Measurements from ENCODE around the gene PLCD3.

Gene PLCD3

GRCh38 chr17:45147581-45148182, 15.4 kb upstream of the PLCD3 start:
- Histone ChIP-seq H3K27me3 (ENCODE audit: insufficient read depth, low read length, poor library complexity) (no peaks in the 10 kb centered on the region), H2BK5ac (ENCODE audit: low read length) (peak overlapping the region; percentile 77), H3K4ac (ENCODE audit: low read depth, low read length) (peak overlapping the region; percentile 8), H3K36me3 (ENCODE audit: control insufficient read depth, insufficient read depth, low read length) (no peaks in the 10 kb centered on the region), H2BK120ac (ENCODE audit: low read depth, low read length) (no peak overlapping the region), H2AK5ac (ENCODE audit: low read length) (no peak overlapping the region), H3K23ac (ENCODE audit: low read length) (no peak overlapping the region), H3K4me2 (ENCODE audit: low read length) (peak overlapping the region; percentile 44), H3K56ac (ENCODE audit: low read length) (peak overlapping the region; percentile 93), H3K9ac (ENCODE audit: low read length) (peak overlapping the region; percentile 85), H2BK15ac (replicated peaks; ENCODE audit: low read depth) (no peak overlapping the region), H3K4me3 (ENCODE audit: low read length) (peak overlapping the region; percentile 82), H3K79me2 (ENCODE audit: control insufficient read depth, insufficient read depth, low read length) (peaks cover 16% of the 10 kb centered on the region), H4K8ac (ENCODE audit: low read depth, low read length) (no peak overlapping the region), H3K79me1 (ENCODE audit: low read length) (peaks cover 6% of the 10 kb centered on the region), H3K4me1 (ENCODE audit: control insufficient read depth, low read depth, low read length) (peaks cover 9% of the 10 kb centered on the region), H4K5ac (ENCODE audit: low read length) (no peak overlapping the region), H3K27ac (ENCODE audit: low read depth, low read length) (peak overlapping the region; percentile 94), H3K18ac (ENCODE audit: low read length) (peak overlapping the region; percentile 77)
- peak; percentile 98 for DNase-seq
- no CpG with 5 or more reads among the region's 38 CpGs for WGBS (ENCODE audit: extremely low coverage, insufficient coverage, low lambda C conversion rate)

- no peak for DNase-seq
- Histone ChIP-seq H3K27ac (ENCODE audit: low read depth, low read length) (peak overlapping the region; percentile 94), H4K8ac (ENCODE audit: low read depth, low read length) (no peak overlapping the region), H3K79me1 (ENCODE audit: low read length) (peaks cover 6% of the 10 kb centered on the region), H3K4ac (ENCODE audit: low read depth, low read length) (peak overlapping the region; percentile 99), H3K4me2 (ENCODE audit: low read length) (peak overlapping the region; percentile 56), H3K36me3 (ENCODE audit: control insufficient read depth, insufficient read depth, low read length) (no peaks in the 10 kb centered on the region), H3K56ac (ENCODE audit: low read length) (peak overlapping the region; percentile 93), H3K79me2 (ENCODE audit: control insufficient read depth, insufficient read depth, low read length) (peaks cover 16% of the 10 kb centered on the region), H4K5ac (ENCODE audit: low read length) (peak overlapping the region; percentile 95), H2BK5ac (ENCODE audit: low read length) (peak overlapping the region; percentile 85), H2AK5ac (ENCODE audit: low read length) (peak overlapping the region; percentile 100), H3K4me3 (ENCODE audit: low read length) (peak overlapping the region; percentile 82), H2BK15ac (replicated peaks; ENCODE audit: low read depth) (no peak overlapping the region), H3K23ac (ENCODE audit: low read length) (no peak overlapping the region), H3K9ac (ENCODE audit: low read length) (peak overlapping the region; percentile 87), H3K18ac (ENCODE audit: low read length) (peak overlapping the region; percentile 77), H3K27me3 (ENCODE audit: insufficient read depth, low read length, poor library complexity) (no peaks in the 10 kb centered on the region), H3K4me1 (ENCODE audit: control insufficient read depth, low read depth, low read length) (peaks cover 9% of the 10 kb centered on the region), H2BK120ac (ENCODE audit: low read depth, low read length) (no peak overlapping the region)
- no CpG with 5 or more reads among the region's 29 CpGs for WGBS (ENCODE audit: extremely low coverage, insufficient coverage, low lambda C conversion rate)
Observed at GRCh38 chr17:45146890-45147580, 14.7 kb upstream of the PLCD3 start.

GRCh38 chr17:45146592-45146889, 14.2 kb upstream of the PLCD3 start:
- H3K56ac ChIP-seq (ENCODE audit: low read length): peak overlapping the region; percentile 93
- no peak overlapping the region for H3K27ac ChIP-seq (ENCODE audit: low read depth, low read length)
- no peak overlapping the region for H3K4me3 ChIP-seq (ENCODE audit: low read length)
- no peak overlapping the region for H3K4ac ChIP-seq (ENCODE audit: low read depth, low read length)
- H3K79me2 ChIP-seq (ENCODE audit: control insufficient read depth, insufficient read depth, low read length): peaks cover 16% of the 10 kb centered on the region
- H3K27me3 ChIP-seq (ENCODE audit: insufficient read depth, low read length, poor library complexity): no peaks in the 10 kb centered on the region
- H3K4me2 ChIP-seq (ENCODE audit: low read length): no peak overlapping the region
- peak overlapping the region; percentile 87 for H3K9ac ChIP-seq (ENCODE audit: low read length)
- H4K8ac ChIP-seq (ENCODE audit: low read depth, low read length): no peak overlapping the region
- WGBS (ENCODE audit: extremely low coverage, insufficient coverage, low lambda C conversion rate): no CpG with 5 or more reads among the region's 4 CpGs
- no peak for DNase-seq
- H3K79me1 ChIP-seq (ENCODE audit: low read length): peaks cover 6% of the 10 kb centered on the region
- H3K36me3 ChIP-seq (ENCODE audit: control insufficient read depth, insufficient read depth, low read length): no peaks in the 10 kb centered on the region
- H2BK120ac ChIP-seq (ENCODE audit: low read depth, low read length): no peak overlapping the region
- no peak overlapping the region for H3K18ac ChIP-seq (ENCODE audit: low read length)
- H2BK5ac ChIP-seq (ENCODE audit: low read length): no peak overlapping the region
- H3K23ac ChIP-seq (ENCODE audit: low read length): no peak overlapping the region
- peaks cover 9% of the 10 kb centered on the region for H3K4me1 ChIP-seq (ENCODE audit: control insufficient read depth, low read depth, low read length)
- peak overlapping the region; percentile 100 for H2AK5ac ChIP-seq (ENCODE audit: low read length)
- H2BK15ac ChIP-seq (replicated peaks; ENCODE audit: low read depth): no peak overlapping the region
- H4K5ac ChIP-seq (ENCODE audit: low read length): peak overlapping the region; percentile 95

GRCh38 chr17:45146166-45146565, 13.9 kb upstream of the PLCD3 start:
- Histone ChIP-seq H3K56ac (ENCODE audit: low read length) (peak overlapping the region; percentile 26), H2AK5ac (ENCODE audit: low read length) (peak overlapping the region; percentile 86), H3K79me2 (ENCODE audit: control insufficient read depth, insufficient read depth, low read length) (peaks cover 14% of the 10 kb centered on the region), H3K18ac (ENCODE audit: low read length) (no peak overlapping the region), H4K8ac (ENCODE audit: low read depth, low read length) (no peak overlapping the region), H3K27ac (ENCODE audit: low read depth, low read length) (no peak overlapping the region), H2BK15ac (replicated peaks; ENCODE audit: low read depth) (no peak overlapping the region), H3K27me3 (ENCODE audit: insufficient read depth, low read length, poor library complexity) (no peaks in the 10 kb centered on the region), H2BK120ac (ENCODE audit: low read depth, low read length) (no peak overlapping the region), H2BK5ac (ENCODE audit: low read length) (no peak overlapping the region), H3K4me2 (ENCODE audit: low read length) (no peak overlapping the region), H3K4ac (ENCODE audit: low read depth, low read length) (no peak overlapping the region), H3K36me3 (ENCODE audit: control insufficient read depth, insufficient read depth, low read length) (no peaks in the 10 kb centered on the region), H3K4me3 (ENCODE audit: low read length) (no peak overlapping the region), H3K79me1 (ENCODE audit: low read length) (peaks cover 5% of the 10 kb centered on the region), H3K23ac (ENCODE audit: low read length) (no peak overlapping the region), H3K9ac (ENCODE audit: low read length) (peak overlapping the region; percentile 33), H3K4me1 (ENCODE audit: control insufficient read depth, low read depth, low read length) (peaks cover 9% of the 10 kb centered on the region), H4K5ac (ENCODE audit: low read length) (no peak overlapping the region)
- no CpG with 5 or more reads among the region's 10 CpGs for WGBS (ENCODE audit: extremely low coverage, insufficient coverage, low lambda C conversion rate)
- no peak for DNase-seq

GRCh38 chr17:45145035-45145389, 12.7 kb upstream of the PLCD3 start:
- Histone ChIP-seq H3K79me1 (ENCODE audit: low read length) (peaks cover 5% of the 10 kb centered on the region), H3K79me2 (ENCODE audit: control insufficient read depth, insufficient read depth, low read length) (peaks cover 7% of the 10 kb centered on the region), H3K27me3 (ENCODE audit: insufficient read depth, low read length, poor library complexity) (no peaks in the 10 kb centered on the region), H2BK5ac (ENCODE audit: low read length) (no peak overlapping the region), H3K18ac (ENCODE audit: low read length) (peak overlapping the region; percentile 68), H3K9ac (ENCODE audit: low read length) (peak overlapping the region; percentile 87), H3K4me2 (ENCODE audit: low read length) (no peak overlapping the region), H3K4me1 (ENCODE audit: control insufficient read depth, low read depth, low read length) (peaks cover 9% of the 10 kb centered on the region), H2BK15ac (replicated peaks; ENCODE audit: low read depth) (no peak overlapping the region), H2AK5ac (ENCODE audit: low read length) (no peak overlapping the region), H2BK120ac (ENCODE audit: low read depth, low read length) (no peak overlapping the region), H4K5ac (ENCODE audit: low read length) (no peak overlapping the region), H3K27ac (ENCODE audit: low read depth, low read length) (peak overlapping the region; percentile 25), H4K8ac (ENCODE audit: low read depth, low read length) (no peak overlapping the region), H3K23ac (ENCODE audit: low read length) (no peak overlapping the region), H3K4ac (ENCODE audit: low read depth, low read length) (peak overlapping the region; percentile 10), H3K56ac (ENCODE audit: low read length) (peak overlapping the region; percentile 90), H3K36me3 (ENCODE audit: control insufficient read depth, insufficient read depth, low read length) (no peaks in the 10 kb centered on the region), H3K4me3 (ENCODE audit: low read length) (no peak overlapping the region)
- DNase-seq: no peak
- no CpG with 5 or more reads among the region's 8 CpGs for WGBS (ENCODE audit: extremely low coverage, insufficient coverage, low lambda C conversion rate)

All from mesendoderm (in vitro differentiated cells).